ENCODE measurements around the gene ENDOD1.
A peak's percentile ranks its signal among the peaks of the same experiment; 100 is the strongest.

Gene ENDOD1

DNA sequence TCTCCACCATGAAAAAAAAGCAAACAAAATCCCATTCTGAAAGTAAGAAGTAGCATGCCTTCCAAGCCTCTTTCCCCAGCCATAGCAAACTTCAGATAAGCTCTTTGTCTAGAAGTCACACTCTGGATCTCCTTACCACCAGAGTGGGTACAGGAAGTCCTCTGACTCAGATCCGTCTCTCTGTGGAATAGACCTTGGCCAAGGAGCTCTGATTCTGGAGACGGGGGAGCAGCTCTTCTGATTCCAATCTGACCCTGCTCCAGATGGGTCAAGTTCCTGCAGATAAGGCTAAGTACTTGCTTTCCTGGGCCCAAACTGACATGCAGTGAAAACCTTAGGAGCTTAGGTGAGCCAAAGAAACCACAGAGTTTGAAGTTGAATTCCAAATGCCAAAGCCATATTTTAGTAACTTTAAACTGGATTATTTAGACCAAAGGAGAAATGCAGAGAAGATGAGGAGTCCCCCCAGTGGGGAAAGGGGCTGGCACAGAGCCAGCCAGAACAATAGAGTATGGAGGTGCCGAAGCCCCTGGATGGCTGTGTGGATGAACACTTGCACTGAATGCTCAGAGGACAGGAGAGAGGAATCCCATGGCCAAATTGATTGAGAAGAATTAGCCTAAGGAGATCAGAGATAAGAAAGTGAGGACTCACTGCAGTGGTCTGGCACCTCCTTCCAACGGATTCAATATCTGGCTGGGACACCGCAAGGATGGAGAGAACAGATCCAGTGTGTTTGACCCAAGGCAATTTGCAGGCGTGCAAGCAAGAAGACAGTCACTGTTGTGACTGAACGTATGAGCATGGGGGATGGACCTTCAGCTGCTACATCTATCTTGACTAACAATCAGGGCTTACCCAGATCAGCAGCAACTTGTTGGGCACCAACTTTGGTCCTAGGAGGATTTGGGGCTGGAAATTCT, 54.9 kb downstream of the ENDOD1 start:
- DNase-seq (ENCODE audit: low spot score): no peak

DNA sequence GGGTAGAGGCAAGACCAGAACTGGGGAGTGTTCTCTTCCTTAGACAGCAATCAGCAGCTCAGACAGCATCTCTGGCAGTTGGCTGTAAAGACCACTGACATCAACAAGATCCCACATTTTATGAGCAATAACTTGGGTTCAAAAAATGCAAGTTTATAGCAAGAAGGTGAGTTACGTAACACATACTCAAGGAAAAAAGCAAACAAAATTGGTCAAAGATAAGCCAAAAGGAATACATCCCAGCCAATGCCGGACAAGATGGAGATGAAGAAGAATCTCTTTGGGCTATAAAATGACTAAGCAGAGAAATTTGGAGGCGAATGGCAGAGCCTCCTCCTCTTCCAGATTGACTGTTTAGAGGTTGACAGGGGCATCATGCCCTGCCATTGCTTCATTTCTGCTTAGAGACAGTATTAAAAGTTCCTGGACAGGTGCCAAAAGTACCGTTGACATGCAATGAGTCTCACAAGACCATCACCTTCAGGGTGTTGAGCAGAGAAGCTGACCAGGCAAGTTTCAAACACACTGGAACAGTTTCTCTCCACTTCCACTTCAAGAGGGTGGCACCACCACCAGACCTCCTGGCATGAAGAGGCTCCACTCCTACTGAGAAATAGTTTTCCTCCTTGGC, 55.9 kb downstream of the ENDOD1 start:
- DNase-seq (ENCODE audit: low spot score): no peak

DNA sequence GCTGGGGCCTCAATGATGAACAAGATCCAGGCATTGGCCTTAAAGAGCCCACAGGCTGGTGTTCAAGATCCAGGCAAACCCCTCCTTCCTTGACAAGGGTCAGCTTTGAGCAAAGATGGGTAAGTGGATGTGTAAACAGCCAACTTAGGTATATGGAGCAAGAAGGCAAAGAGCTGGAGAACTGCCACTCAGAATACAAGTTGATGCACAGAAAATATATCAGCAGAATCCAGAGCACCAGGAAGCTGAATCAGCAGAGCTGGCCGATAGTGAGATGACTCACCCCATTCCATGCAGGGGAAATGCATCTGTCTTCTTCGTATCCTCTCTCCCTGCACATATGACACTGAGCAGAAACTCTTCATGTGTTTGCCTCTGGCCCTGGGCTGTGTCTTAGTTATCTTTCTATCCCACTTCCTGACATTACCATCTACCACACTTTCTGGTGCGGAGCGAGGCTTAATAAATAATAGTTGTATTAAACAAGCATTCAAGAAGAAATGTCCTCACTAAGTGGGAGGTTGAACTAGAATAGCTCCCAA, 57.8 kb downstream of the ENDOD1 start:
- peak; percentile 82 for DNase-seq (ENCODE audit: low spot score)

DNA sequence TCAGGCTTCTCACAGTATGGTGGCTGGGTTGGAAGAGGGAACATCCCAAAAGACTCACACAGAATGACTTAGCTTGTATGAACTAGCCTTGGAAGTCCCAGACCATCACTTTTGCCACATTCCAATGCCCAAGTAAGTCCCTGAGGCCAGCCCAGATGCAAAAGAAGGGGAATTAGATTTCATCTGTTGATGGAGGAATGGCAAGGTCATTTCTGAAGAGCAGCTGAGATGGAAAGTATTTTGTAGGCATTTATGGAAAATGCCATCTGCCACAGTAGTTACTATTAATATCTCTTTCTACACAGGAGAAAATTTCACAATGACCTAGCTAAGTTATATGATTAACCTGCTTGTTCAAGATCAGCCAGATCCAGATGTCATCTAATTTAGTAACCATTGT, 58.8 kb downstream of the ENDOD1 start:
- DNase-seq (ENCODE audit: low spot score): no peak

DNA sequence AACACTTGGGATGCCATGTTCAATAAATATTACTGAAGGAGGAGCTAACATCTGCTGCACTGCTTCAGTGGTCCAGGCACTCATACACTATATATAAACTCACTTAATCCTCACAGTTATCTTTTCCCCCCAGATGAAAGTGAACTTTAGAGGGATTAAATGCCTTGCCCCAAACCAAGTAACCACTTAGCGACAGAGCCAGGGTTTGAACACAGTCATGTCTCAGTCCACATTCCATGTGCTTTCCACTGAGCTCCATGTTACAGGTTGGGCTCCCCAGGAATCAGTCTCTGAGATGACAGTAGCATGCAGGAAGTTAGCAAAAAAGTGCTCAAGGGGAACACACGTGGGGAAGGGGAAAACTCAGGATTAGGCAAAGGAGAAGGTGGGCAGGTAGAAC, 59.3 kb downstream of the ENDOD1 start:
- DNase-seq (ENCODE audit: low spot score): no peak

DNA sequence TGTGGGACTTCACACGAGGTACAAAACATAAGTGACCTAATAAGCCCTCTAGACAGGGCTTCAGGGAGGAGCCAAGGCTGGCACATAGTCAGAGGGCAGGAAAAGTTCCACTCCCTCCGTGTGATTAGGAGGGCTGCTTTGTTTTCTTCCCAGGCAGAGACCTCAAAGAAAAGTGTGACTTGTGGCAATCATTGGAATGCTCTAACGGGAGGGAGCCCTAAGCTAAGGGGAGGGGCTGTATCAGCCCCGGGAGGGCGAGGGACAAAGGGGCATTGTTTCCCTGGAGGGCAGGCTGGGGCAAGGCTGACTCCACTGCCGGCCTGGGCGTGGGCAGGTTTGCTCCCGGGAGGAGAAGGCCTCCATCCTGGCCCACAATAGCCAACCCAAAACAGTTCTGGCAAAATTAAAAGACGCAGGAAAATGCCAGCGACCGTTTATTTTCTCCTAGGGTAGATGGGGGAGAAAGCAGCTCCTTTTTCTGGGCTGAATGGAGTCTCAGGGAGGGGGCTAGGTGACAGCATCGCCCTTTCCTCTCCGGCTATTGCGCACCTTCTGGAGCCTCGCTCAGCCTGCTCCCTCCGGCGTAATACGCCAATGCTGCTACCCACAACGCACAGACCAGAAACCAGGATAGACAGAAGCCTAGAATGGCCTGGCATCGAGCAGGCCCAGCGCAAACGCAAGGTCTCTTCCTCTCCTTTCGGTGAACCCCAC, 60.2 kb downstream of the ENDOD1 start:
- no peak for DNase-seq (ENCODE audit: low spot score)

DNA sequence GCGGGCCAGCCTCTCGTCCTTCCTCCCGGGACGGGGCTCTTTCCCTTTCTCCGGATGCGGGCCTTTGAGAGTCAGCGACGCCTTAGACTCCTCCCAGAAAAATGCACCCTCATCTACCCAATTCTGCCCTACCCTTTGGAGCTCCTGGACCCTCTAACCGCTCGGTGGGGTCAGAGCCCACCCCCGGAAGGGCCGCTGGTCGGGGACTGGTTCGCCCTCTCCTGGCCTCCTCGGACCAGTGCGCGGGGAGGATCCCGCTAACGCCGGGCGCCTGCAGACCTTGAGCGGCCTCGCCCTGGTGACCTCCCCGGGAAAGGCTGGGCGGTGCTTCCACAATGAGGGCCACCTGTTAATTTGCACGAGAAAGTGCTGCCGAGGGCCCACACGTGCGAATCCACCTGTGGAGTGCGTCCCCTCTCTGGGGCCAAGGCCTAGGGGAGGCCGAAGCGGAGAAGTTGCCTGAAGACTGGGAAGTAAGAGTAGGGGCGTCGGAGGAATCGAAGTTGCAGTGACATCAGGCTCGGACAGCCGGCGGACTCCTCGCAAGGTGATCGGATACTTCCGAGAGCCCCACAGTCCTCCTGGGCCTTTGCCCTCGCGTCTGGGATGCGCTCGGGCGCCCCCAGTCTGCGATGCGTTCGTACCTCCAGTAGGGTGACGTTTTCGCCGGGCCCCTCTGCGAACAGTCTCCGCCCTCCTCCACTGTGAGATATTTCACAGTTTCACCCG, 61.5 kb downstream of the ENDOD1 start:
- peak; percentile 95 for DNase-seq (ENCODE audit: low spot score)

DNA sequence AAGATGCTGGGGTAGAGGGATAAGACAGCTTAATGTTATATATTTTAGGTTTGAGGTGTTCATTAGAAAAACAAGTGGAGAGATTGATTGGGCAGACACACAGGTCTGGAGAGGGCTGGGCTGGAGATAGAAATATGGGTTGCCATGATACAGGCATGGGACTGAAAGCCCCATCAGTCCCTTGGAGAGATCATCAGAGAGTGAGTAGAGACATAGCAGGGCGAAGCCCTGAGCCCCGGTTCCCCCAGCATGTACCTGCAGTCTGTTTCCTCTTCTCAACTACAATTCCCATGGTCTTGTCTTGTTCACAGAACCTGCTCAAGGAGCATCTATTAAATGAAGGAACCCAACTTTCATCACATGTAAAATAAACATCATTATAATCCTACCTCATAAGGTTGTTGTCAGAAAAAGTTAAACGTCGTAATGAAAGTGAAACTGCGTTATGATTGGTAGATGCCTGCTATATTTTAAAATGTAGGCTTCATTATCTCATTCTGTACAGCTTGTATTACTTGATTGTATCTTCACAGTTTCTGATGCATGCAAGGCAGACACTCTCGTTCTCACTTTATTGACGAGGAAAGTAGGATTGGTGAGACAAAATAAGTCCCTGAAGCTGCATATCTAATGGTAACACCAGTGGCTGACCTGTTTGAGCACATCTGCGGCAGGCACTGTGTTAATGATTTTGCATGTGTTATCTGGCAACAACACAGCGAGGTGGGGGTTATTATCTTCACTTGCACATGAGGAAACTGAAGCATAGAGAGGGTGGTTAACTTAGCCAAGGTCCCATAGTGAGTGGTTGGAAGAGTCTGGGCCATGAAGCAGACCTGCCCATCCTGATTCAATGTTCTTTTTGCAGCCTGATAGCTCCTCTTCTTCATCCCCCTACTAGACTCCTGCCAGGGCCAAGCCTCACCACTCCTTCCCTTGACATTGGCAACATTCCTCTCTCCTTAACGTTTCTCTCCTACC, 63.5 kb downstream of the ENDOD1 start:
- DNase-seq (ENCODE audit: low spot score): no peak

DNA sequence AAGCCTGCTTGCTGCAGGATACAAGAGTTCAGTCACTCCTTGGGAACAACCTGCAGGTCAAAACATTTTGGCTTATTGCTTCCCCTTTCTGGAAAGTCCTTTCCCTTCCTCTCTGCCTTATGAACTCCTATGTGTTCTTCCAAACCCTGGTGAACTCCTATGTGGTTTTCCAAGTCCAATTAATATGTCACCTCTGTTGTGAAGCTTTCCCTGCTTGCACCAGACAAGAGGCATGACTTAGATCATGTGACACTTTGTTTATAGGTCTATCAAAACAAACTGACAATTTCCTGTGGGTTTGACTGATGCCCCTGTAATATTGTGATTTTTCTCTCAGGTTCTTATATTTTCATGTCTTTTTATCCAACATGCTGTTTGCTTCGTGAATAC, 64.2 kb downstream of the ENDOD1 start:
- DNase-seq (ENCODE audit: low spot score): no peak

DNA sequence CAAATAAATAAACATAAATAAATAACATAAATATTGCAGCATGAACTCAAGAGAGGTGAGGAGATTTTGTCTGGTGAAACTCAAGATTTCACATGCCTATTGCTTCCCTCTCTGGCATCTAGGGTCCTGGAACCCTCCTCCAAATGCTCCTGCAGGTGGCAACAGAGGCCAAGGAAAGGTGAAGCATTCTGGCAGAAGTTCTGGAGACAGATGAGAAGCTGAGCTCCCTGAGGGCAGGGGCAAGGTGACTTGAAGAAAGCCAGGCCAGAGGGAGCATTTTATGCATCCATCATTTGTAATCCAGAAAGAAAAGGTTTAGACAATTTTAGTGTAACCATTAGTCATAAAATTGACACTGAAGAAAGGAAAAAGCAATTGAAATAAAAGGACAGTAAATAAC, 64.9 kb downstream of the ENDOD1 start:
- DNase-seq (ENCODE audit: low spot score): peak; percentile 65

DNA sequence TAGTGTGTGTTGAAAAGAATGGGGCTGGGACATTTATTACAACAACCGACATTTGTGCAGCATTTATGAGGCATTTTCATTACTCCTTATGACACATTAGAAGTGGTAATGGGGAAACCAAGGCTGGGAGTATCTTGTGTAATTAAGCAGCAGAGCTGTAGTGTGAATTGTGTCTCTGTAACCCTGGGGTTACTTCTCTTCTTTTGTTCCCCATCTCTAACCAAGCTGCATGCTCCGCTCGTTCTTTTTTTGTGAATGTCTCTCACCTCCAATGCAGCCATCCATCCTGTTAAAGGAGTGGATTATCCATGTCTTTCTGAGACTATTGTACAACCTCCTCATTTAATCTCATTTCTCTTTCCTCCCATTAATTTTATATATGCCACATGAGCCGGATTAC, 65.7 kb downstream of the ENDOD1 start:
- DNase-seq (ENCODE audit: low spot score): no peak

DNA sequence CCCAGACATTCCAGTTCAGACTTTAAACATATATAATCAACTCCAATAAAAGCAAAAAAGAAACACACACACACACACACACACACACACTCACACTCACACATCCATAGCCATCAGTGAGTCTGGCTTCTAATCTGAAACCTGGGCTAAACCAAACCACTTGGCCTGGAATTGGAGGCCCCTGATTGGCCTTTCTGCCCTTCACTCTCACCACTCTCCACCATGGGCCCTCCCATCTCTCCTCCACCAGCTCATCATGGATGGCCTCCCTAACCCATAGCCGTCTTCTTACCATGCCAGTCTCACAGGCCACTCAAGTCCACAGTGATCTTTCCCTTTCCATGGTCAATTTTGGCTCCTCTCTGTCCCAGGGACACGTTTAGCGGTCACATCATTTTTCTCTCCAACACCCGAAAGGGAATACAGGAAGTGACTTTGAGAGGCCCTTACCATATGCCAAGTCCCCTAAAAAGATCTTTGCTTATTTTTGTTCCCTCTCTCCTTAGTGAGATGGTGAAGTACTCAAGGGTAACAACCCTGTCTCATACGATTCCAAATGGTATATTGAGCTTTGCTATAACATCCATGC, 66.6 kb downstream of the ENDOD1 start:
- no peak for DNase-seq (ENCODE audit: low spot score)

DNA sequence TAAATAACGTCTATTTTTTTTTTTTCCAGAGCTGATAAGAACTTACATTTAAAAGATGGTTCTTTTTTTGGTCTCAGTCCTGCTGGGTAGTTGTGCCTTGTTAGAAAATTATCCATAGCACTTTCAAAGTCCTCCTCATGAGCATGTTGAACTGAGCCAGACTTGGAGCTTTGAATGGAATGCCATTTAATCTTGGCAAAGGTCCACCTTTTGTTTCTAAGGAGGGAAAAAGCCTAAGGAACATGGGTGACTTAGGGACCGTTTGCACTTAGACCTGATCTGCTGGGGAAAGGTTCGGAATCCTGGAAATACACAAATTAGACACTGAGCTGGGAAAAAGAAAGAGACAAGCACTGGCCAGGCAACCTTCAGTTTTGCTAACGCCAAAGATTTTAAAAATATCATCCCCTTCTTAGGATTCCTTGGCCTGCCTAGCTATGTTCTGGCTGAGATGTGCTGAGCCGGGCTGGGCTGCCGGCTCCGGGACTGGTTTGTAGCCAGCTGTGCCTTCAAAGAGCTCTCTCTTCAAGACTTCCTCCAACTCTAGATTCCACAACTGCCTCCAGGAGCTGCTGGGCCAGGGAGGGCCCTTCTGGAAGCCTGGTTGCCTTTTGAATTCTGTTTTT, 67.4 kb downstream of the ENDOD1 start:
- DNase-seq (ENCODE audit: low spot score): peak; percentile 36

DNA sequence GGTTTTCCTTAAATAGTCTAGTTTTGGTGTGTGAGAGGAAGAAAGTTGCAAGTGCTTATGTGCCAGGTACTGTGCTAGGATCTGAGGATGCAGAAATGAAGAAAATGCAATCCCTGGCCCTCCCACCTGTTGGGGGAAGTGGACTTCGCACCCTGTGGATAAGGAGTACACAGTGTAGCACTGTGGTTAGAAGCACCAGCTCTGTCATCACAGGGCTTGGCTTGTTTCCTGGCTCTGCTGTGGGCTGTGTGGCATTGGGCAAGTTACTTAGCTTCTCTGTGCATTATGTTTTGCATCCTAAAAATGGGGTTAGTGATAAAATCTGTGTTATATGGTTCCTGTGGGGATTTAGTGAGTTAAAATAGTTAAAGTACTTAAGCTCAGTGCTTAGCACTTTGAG, 68.2 kb downstream of the ENDOD1 start:
- no peak for DNase-seq (ENCODE audit: low spot score)

DNA sequence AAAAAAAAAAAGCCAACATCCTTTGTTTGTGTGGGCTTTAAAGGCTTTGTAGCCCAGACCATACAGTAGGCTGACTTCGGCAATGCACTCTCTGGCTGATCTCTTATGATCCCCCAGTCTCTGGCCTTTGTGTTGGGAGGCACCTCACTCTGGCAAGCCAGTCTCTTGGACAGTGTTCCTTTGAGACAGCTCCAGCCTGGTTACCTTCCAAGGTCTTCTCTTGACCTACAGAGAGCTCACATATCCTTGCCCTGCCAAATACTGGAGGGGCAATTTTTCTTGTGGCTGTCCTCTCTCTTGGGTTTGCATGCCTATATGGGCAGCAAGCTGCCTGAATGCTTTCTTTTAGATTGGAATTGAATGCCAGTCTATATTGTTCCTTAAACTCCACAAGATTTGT, 71.6 kb downstream of the ENDOD1 start:
- no peak for DNase-seq (ENCODE audit: low spot score)

DNA sequence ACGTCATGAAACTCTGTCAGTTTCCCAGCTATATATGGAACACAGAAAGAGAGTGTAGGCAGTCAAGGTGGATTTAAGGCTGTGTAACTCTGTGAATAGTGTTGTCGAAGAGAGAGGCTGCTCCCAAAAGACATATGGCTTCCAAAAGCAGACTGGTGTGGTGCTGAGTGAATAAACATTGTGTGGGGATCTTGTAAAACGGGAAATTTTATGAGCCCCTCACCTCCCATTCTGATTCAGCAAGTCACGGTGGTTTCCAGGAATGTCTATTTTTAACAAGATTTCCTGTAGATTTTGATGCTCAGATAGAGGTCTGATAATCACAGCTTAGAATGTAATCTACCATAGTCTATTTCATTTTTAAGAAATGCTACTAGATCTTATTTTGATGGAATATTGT, 73.5 kb downstream of the ENDOD1 start:
- DNase-seq (ENCODE audit: low spot score): no peak

DNA sequence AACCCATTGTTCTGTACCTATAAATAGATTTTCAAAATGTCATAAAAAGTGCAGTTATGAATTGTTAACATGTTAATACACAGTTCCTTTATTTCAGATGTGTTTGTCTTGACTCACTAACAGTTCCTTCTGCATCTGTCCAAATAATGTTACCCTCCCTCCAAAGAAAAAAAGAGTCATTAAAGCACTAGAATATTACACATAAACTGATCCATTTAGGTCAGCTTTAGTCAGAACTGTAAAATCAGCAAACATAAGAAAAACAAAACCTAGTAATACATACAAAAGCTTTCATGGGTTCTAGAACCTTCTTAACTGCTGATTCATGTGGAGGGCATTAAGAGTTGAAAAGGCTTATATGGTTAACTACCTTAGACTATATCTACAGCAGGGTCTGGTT, 76.0 kb downstream of the ENDOD1 start:
- DNase-seq (ENCODE audit: low spot score): no peak

DNA sequence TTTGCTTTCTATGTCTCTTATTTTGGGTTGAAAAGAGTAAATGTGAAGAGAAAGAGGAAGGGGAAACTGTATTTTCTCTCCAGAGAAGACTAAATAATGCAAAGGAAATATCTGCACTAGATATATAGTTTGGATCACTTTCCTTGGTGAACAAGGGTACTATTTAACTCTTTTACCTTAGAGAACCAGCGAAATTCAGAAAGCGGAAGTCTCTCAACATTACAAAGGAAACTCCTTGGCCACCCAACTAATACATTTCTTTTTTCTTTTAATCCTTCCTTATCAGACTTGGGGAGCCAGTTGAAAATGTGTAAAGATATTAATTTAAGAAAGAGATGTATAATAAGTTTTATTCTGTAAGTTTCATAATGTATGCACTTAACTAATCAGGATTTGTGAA, 77.1 kb downstream of the ENDOD1 start:
- DNase-seq (ENCODE audit: low spot score): no peak

DNA sequence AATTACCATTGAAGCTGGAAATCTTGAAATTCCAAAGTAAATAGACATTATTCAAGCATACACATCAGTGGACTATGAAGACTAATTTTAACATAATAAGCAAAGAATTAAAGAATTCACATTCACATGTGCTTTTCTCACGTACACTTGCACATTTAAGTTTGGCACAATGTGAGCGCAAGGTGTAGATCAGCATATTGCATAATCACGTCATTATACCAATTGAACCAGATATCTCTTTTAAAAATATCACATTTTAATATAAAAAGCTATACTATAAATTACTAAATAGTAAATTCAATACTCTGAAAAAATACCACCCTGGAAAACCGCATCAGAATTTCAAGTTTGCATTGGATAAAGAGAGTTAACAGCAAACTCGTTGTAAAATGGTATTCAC, 80.6 kb downstream of the ENDOD1 start:
- DNase-seq (ENCODE audit: low spot score): no peak

DNA sequence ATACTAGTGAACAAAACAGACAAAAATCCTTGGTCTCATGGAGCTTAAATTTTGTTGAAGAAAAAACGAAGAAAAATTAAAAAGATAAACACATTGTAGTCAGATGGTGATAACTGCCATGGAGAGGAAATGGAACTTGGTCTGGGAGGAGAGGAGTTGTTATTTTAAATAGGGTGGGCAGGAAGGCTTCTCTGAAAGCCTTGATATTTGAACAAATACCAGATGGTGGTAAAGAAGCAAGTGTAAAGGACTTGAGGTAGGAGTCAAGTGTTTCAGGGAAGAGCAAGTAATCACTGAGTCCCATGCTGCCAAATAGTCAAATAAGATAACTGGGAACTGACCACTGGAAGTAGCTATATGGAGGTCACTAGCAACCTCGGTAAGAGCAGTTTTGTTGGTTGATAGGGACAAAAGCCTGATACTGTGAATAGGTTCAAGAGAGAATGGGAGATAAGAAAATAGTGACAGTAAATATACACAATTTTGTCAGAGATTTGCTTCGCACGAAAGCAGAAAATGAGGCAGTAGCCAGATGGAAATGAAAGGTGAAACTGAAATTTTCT, 86.3 kb downstream of the ENDOD1 start:
- DNase-seq (ENCODE audit: low spot score): no peak

All from AG20443 (cell line).